C1 segment of cervical spinal cord (tissue), 14 donors: ENCODE results near the gene ELMO2.

Experiments
- DNase-seq, 14 donors: peaks; one replicate each; lab custom pipeline; 2025; lab: John Stamatoyannopoulos, UW

The ELMO2 gene

GRCh38 chr20:46367967-46368901 is 38.2 kb downstream of the ELMO2 start:
- no peak for DNase-seq

GRCh38 chr20:46367234-46367633 is 39.2 kb downstream of the ELMO2 start:
- no peak for DNase-seq

DNA sequence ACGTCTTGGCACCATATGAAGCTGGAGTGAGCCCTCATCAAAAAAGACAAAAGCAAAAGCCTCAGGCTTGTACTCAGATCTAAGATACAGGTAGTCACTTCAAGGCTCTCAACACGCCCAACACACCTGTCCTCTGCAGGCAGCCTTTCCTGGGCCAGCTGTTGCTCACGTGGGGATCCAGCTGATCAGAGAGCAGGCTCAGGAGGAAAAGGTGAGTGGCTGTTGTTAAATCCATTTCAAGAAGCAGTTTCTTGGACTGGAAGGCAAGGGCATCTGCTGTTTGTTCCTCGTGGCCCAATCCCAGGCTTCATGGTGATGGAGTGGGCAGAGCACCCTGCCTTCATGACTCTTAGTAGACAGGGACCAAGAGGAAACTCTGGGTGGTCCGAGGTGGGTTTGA is 39.6 kb downstream of the ELMO2 start:
- DNase-seq: no peak

- peak in 3 of 14 donors; percentile 49 to 67 (median 49) for DNase-seq
Observed at GRCh38 chr20:46365487-46366220, 40.8 kb downstream of the ELMO2 start.

- peak in 9 of 14 donors; percentile 32 to 79 (median 54) for DNase-seq
Observed at GRCh38 chr20:46364670-46365486, 41.5 kb downstream of the ELMO2 start.

DNA sequence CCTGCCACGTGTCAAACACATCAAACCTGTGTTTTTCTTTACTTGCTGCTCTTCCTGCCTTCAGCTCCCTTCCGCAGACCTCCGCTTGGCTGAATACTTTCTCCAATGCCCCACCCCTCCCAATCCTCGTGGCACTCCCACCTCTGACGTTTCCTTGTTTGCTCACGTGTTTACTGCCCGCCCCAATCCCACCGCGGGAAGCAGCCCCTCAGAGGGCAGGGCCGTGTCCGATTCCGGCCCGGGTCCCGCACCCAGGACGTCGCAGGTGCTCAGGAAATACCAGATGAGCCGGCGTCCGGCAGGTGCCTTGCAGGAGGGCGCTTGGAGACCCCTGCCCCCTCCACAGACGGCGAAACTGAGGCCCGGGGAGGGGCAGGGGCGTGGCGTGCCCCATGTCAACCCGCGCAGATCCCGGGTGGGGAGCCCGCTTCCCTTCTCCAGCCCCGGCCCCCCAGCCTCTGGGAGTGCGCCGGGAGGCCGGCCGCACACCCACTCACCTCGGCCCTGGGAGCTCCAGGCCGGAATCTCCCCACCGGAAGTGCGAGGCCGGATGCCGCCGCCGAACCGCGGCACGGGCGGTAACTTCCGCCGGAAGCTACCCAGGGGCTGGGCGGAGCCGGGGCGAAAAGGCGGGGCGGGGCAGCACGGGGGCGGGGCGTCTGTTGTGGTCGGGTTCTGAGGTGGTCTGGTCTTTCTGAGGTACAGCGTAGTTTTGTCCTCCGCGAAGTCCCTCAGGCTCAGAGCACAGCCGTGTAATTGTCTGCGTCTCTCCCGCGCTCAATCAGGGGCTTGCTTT is 42.3 kb downstream of the ELMO2 start:
- DNase-seq: peak; percentile 34 to 90 (median 80)

DNA sequence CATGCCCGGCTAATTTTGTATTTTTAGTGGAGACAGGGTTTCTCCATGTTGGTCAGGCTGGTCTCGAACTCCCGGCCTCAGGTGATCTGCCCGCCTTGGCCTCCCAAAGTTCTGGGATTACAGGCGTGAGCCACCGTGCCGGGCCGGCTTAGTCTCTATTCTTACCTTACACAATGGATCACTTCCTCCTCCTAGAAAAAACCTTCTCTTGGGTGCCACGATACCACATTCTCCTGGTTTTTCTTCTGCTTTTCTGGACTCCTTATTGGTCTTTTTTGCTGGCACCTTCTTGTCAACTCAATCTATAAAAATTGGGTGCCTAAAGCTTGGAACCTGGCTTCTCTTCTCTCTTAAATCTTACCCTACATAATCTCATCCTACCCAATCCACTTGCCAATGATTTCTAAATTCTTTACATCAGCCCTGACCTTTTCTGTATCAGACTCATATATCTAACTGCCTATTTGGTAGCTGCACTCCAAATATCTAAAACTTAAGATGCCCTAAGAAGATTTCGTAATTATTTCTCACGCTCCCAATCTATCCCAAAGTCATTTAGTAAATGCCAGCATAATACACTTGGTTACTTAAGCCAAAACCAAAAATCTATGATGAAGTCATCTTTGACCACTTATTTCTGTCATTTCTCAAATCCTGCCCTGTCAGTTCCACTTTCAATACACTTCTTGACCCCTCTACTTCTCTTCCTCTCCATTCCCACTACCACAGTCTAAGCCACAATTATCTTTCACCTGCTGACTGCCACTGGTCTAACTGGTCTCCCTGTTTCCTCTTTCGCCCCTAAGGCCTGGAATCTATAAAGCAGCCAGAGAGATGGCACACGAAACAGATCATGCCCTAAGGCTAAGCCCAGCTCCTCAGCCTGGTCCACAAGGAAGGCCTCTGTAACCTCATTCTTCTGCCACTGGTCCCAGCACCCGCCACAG is 43.2 kb downstream of the ELMO2 start:
- DNase-seq: no peak

- no peak for DNase-seq
Observed at GRCh38 chr20:46361811-46362210, 44.6 kb downstream of the ELMO2 start.

DNA sequence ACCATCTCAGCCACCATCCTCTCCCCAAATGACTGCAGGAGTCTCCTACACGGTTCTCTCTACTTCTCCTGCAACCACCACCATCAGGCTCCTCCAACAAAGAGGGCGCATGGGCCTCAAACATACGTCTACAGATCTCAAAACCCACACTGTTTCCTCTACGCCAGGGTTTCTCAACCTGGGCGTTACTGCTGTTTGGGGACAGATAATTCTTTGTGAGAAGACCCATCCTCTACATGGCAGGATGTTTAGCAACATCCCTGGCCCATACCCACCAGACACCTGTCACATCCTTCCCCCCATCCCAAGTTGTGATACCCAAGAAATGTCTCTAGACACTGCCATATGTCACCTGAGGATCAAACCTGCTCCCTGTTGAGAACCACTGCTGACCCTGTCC is 45.0 kb downstream of the ELMO2 start:
- no peak for DNase-seq

GRCh38 chr20:46359233-46359751 is 47.1 kb downstream of the ELMO2 start:
- DNase-seq: no peak

GRCh38 chr20:46358346-46359058 is 47.9 kb downstream of the ELMO2 start:
- no peak for DNase-seq

- peak in 5 of 14 donors; percentile 10 to 22 (median 16) for DNase-seq
Observed at GRCh38 chr20:46357030-46357514, 49.3 kb downstream of the ELMO2 start.

- DNase-seq: no peak
Observed at GRCh38 chr20:46356195-46357029, 50.0 kb downstream of the ELMO2 start.

DNA sequence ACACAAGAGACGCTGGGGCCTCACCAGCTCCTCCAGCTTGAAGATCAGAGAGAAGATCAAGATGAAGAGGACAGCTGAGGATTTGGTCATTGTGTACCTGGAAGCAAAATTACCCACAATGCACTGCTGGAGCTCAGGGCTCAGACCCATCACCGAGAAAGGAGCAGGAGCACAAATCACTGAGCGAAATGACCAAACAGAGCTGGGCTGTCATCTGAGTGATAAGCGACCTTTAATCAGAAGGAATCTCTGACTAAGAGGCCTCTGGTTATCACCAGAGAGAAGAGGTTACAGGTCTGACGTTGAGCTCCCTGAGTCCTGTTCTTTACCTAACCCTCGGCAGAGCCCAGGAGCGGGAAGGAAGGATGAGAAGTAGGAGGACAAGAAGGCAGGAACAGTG is 50.6 kb downstream of the ELMO2 start:
- no peak for DNase-seq

GRCh38 chr20:46354920-46355654 is 51.3 kb downstream of the ELMO2 start:
- DNase-seq: no peak

DNA sequence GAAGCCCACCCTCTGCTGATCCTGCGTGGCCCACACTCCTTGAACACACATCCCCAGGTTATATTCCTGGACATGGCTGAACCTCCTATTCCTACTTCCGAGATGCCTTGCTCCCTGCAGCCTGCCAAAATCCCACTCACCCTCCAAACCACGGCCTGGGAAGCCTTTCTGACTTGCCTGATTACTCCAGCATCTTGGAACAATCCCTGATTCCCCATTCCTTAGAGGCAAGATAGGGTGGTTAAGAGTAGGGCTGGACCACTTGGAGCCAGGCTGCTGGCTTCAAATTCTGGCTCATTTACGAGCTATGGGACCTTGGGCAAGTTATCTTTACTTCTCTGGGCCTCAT is 52.2 kb downstream of the ELMO2 start:
- DNase-seq: no peak

GRCh38 chr20:46353500-46354206 is 52.8 kb downstream of the ELMO2 start:
- no peak for DNase-seq
